NCI-H146 treated with DMSO at 0.1 percent for 48 hours (cell line): ENCODE data around the gene LLCFC1.

Experiments used
- DNase-seq: peaks from one replicate; lab custom pipeline; 2025; ENCODE audit not compliant: unreplicated experiment; lab: John Stamatoyannopoulos, UW

Gene LLCFC1

DNA sequence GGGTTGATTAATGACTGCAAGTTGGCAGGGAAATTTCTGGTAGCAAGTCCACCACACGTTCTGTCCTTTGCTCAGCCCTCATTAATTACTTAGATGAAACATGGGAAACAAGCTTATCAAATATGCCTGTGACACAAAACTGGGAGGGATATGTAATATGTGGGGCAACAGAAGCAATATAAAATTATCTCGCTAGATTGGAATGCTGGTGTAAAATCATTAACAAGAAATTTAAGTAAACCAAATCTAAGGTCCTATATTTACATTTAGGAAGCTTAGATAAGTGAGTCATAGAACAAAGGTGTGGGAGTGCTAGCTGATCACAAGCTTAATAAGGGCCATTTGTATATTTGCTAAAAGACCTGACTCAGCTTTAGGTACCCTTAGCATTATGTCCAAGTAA, 29.3 kb upstream of the LLCFC1 start:
- no peak for DNase-seq

DNA sequence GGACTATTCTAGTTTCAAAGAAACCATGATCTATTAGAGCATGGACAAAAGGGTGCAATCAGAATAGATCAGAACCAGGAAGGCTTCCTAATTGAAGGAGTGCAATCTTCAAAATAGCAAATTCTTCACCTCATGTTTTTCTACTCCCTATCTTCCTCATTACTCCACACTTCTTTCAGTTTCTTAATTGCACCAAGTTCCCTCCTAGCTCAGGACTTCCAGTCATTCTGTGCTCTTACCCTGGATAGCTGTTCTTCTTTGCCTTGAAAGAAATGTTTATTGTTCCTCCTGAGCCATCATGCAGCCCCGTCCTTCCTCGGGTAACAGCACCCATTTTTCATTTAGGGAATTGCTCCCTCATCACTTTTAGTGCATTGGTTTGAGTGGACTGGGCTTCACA, 28.8 kb upstream of the LLCFC1 start:
- DNase-seq: no peak

DNA sequence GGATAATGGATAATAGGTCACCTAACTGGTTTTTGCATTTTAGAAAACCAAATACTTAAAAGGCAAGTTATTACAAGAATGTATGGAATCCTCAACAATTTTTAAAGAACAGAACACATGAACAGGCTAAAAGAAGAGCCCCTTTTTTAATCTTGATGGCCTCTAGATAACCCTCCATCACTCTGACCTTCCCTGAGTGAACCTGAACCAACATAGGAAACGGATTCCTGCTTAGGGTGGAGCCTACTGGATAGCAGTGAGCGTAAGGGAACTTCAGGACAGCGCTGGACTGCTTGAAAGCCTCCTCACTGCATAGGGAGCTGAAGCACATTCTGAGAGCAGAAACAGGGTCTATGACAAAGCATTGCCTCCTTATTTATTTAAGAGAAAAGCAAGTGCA, 26.2 kb upstream of the LLCFC1 start:
- no peak for DNase-seq

DNA sequence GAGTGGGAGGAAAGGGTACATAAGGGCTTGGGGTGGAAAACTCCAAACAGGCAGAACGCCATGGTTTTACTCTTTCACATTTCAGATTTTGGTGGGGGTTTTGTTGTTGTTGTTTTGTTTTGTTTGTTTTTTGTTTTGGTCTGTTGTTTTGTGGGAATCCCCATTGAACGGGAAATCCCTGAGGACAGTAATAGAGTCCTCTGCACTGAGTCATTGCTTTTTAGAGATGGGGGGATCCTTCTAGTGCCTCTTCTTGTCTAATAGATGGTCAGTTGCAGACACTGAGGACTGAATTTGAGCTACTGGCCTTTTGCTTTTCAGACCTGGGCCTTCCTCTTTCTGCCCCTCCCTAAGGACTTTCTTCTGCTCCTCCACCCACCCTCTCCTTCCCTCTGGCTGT, 25.7 kb upstream of the LLCFC1 start:
- DNase-seq: no peak

DNA sequence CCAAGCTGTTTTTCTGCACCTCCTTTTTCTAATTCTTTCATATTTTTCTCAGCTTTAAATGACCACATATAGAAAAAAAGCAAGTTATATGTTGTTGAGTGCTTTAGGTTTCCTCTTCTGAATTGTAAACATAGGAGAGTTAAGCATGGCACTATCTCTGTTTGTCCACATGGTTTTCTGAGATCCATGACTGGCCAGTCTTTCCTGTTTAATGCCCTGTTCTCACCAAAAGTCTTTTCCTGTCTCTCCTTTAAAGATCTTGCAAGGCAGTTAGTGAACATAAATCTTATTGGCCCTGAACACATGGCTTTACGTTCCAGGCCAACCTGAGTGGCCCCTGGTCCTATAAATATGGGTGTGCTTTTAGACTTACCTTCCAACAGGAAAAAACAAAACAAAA, 25.2 kb upstream of the LLCFC1 start:
- no peak for DNase-seq

DNA sequence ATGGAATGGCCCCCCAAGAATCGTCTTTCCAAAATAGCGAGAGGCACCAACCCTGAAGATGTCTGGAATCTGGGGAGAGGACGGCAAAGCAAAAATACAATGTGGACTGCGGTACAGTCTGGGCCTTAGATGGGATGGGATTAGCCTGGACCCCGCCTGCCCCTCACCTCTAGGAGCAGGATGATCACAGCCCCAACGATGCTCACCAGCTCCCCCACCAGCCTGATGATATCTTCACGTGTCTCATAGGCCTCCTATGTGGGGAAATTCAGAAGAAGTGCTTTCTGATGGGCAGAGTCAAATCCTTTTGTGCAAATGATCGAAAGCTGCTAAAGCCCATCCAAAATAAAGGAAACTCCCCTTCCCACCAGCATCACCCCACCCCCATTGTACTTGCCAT, 24.0 kb upstream of the LLCFC1 start:
- DNase-seq: no peak

DNA sequence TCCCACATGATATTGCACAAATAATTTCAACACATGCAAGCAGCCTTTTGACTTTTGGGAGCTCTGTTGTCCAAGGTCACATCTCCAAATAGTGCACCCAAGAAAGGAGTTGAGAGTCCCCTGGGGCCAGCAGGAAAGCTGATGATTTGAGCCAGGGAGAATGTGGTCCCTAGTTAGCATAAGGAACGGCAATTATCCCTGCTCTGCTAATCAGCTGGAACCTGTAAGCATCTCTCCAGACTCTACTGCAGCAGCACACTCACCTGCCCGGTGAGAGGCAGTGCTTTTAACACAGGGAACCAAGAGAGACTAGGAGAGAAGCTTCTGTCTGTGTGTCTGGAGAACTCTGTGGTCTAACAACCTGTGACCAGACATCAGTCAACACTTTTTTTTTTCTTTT, 22.8 kb upstream of the LLCFC1 start:
- DNase-seq: no peak

DNA sequence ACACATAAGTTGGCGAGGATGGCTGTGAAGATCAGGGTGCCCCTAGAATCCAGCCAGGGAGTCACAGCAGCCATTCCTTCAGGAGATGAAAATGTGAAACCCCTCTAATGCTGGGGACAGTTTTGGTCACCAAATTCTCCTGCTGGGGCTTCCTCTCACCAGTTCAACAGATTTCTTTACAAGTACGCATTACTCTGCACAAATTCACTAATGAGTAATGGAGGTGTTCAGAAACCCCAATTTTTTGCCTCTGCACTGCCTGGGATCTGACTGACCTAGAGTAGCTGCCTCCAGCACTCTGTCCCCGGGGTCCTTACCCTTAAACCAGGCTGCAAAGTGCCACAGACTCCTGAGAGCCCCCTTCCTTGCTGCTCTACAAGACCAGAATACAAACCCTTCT, 21.8 kb upstream of the LLCFC1 start:
- DNase-seq: no peak

DNA sequence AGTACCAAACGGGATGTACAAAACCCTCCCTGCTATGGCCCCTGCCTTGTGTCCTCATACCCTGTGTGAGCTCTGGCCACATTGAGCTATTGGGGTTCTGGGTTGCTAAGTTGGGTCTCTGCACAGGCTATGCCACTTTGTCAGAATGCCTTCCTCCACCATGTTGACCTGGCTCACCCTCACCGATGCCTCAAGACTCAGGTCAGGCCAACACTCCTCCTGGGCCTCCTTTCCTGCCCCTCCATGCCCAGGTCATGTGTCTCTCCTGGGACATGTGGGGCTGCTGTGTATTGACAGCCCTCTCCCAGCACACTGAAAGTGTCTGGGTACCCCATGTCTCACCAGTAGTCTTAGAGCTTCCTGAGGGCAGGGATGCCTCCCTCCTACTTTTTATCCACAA, 20.4 kb upstream of the LLCFC1 start:
- DNase-seq: no peak

DNA sequence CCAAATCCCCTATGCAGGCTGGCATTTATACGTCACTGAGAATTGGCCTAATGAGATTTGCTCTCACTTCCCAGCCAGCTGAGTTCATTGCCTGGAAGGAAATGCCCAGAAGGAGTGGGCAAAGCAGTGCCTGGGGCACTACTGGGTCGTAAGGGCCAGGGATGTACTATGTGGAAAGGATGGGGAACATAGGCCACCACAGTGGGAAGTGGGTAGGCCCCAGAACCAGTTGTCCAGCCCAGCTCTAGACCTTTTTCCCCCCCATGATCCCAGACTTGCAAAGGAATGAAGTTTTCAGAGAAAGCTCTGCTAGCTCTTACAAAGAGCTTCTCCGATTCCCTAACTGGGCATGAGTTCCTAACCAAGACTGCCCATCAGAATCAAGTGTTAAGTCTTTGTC, 19.6 kb upstream of the LLCFC1 start:
- DNase-seq: no peak

DNA sequence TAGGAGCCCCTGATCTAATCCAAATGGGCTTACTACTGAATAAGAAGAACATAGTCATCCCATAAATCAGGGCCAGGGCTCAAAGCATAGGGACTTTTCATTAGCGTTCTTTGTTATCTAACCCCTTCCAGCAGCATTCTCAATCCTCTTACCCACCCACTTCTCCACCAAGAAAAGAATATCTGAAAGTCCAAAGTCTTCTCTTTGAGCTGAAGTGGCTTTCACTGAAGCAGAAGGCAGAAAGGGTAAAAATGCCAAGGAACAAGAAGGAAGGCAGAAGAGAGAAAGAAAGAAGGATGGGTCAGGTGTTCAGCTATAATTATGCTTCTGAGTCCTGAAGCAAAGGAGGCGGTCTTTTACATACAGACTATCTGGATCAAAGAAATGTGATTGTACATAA, 15.9 kb upstream of the LLCFC1 start:
- no peak for DNase-seq

DNA sequence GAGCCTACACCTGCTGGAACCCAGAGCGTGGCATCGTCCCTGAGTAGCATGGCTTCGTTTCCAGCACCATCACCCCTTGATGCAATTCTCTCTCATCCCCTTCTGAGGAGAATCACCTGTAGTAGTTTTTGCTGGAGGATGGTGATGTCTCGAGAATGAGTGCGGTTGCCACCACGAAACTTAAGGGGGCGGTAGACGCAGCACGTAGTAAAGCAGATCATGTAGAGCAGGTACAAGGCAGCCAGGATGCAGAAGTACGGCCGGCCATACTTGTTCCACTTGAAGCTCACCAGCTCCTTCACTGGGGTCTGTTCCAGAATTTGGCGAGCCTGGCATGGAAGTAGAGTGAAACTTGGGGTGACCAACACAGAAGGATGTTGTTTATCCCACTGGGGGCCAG, 13.9 kb upstream of the LLCFC1 start:
- no peak for DNase-seq

DNA sequence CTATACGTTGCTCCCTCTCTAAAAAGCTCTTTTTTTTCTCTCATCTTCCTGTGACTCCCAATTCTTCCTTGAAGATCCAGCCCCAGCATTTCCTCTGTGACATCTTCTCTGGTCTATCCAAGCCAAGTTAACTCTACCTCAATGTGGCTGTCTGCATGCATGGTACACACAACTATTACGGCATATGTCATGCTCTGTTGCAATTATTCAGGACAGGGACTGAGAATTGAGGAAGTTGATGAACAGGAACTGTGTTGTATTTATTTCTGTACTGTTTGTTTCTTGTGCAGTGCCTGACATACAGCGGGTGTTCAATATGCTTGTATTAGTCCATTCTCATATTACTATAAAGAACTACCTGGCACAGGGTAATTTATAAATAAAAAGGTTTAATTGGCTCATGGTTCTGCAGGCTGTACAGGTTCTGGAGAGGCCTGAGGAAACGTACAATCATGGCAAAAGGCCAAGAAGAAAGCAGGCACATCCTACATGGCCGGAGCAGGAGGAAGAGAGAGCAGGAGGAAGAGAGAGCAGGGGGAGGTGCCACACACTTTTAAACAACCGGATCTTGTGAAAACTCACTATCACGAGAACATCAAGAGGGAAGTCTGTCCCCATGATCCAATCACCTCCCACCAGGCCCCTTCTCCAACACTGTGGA, 12.1 kb upstream of the LLCFC1 start:
- DNase-seq: no peak

DNA sequence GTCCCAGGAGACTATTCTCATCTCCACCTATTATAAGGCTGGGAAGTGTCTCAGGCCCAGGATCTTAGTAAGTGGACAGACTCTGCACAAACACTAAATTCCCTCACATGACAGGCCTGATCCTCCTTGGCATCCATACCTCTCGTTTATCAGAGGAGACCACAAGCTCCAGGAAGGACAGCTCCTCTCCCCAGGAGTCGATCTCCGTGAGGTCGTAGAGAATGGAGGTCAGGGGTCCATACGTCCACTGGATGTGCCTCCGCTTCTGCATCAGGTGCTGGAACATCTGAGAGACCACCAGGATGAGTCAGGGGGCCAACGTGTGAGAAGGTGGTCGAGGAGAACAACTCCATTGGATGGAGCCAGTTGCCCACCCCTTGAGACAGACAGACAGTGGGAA, 11.3 kb upstream of the LLCFC1 start:
- no peak for DNase-seq

DNA sequence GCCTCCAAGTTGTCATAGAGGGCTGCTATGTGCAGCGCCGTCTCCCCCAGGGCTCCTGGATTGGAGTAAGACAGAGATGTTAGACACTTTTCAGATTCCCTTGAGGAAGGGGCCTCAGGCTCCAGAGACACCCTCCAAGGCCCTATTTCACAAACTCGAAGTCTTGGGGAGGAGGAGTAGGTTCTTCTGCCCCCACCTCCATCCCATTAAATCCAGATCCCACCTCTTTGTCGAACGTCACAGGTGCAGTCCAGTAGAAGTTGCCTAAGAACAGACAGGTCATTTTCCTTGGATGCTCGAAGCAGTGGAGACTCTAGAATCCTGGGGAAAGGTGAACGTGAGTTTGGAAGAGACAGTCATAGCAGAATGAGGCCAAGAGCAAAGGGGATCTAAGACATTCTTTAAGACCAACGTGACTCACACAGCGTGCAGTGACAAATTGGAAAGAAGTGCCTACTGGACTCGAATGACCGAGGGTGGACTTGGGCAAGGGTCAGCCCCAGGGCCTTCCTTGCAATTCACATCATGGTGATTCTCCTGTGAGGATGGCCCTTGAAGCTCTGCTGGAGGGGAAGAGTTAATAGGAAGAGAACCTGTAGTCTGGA, 9.1 kb upstream of the LLCFC1 start:
- no peak for DNase-seq

DNA sequence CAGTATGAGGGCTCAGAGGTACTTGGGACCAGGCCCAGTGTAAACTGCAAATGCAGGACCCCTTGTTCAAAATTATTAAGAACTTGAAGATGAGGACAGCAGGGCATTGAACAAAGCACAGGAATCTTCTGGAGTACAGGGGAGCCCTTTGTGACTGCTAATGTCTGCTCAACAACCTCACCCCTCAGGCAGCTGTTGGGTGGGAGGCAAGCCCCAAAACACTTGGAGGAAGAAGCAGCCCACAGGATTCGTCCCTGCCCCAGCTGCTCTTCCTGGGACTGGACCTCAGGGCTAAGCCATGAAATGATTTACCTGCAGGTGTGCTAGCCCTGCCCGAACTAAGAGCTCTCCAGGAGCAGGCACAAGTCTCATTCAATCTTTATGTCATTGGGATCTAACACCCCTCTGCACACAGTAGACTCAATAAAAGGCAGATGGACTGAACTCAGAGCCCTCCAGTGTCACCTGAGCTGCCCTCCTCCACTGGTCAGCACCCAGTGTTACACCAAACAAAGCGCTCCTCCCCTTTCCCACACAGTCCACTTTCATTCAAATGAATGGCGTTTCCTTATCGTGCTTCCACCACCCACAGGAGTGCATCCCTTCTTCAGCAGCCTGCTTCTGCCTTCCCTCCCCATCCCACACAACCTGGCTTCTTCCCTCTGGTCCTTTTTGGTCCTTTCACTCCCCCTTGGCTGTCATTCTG, 6.7 kb upstream of the LLCFC1 start:
- no peak for DNase-seq

DNA sequence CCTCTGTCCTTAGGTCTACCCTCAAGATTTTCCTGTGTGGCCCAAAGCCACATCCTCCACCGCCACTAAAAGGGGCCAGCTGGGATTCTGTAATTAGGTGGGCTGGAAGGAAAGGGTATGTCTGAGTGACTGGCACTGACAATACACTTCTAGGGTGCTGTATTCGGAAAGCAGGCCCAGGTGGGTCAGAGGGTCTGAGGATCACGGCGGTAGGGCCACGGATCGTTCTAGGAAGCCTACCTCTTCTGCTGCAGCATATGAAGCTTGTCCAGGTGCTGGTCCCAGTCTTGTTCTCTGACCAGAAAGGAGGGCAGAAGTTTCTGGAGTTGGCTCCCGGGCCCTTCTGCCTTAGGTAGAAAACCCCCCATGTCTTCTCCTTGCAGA, 6.2 kb upstream of the LLCFC1 start:
- DNase-seq: no peak

DNA sequence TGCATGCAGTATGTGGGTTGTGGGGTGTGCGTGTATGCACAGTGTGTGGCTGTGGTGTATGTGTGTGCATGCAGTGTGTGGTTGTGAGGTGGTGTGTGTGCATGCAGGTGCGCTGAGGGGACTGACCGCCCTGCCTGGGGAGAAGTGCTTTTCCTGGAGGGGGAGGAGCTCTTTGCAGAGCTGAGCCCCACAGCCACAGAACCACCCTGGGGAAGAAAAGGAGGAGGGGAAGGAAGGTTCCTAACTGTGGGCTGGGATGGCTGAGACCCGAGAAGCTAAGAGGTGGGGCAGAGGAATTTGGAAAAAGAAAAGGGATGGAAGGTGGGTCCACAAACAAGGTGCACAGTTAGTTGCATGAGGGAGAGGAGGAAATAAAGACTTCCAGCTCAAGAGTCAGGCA, 5.7 kb upstream of the LLCFC1 start, which contains the start of gene TRPV5:
TSS of gene TRPV5 (minus strand) at position 123 of the 400 bp plus-strand sequence. CDS start 287 bp downstream, outside the sequence.
- no peak for DNase-seq

DNA sequence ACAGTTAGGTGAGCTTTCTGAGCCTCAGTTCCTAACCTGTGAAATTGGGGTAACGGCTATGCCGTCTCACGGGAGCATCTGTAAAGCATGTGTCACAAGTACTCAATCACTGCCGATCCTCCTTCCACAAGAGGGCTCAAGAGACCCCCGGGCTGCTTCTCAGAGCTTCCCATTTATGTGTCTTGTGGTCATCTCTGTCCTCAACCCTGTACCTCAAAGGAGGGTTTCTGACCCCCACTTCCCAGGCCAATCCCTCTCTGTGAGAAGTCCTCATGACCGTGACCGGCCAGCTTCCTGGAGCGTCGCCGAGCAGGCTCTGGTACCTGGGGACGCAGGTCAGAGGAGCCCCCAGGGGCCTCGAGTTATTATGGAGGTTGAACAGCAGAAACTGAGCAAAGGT, 5.2 kb upstream of the LLCFC1 start:
- DNase-seq: no peak

DNA sequence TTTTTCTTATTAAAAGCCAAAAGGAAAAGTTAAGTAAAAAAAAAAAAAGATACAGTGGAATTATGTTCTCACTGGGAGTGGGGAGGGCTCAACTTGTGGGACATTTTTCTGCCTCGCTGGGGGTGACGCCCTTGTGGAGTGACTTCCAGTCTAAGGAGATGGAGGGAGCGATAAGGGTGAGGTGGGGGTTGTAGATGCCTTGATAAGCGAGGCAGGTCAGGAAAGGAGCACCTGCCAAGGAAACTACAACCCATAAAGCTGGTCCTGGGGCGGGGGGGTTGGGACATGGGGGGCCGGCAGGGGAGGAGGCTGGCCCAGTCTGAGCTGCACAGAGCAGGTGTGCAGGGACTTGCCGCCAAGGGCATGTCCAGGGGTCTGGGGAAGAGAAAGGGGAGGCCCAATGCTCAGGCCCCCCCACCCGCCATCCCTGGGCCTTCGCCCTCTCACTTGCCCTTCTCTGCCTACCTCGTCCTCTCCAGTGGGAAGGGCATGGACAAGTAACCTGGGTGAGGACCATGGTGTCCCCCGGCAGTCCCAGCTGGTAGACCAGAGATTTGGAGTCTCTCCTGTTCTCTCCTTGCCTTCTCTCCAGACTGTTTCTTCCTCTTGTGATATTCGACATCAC, 3.2 kb upstream of the LLCFC1 start:
- no peak for DNase-seq

DNA sequence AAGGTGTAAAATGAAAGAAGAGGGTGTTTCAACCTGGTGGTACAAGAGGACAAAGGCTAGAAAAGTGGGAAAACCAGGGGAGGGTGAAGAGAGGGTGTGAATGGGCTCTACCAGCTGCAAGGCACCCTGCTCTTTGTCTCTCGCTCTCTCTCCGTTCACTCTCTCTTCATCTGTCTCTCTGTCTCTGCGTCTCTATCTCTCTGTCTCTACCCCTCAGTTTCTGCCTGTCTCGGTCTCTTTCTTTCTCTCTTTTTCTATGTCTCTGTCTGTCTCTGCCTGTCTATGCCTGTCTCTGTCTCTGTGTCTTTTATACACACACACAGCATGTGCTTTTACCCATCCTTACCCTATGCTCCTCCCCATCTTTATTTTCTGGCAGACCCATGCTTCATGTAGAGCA, 673 bp upstream of the LLCFC1 start:
- no peak for DNase-seq

DNA sequence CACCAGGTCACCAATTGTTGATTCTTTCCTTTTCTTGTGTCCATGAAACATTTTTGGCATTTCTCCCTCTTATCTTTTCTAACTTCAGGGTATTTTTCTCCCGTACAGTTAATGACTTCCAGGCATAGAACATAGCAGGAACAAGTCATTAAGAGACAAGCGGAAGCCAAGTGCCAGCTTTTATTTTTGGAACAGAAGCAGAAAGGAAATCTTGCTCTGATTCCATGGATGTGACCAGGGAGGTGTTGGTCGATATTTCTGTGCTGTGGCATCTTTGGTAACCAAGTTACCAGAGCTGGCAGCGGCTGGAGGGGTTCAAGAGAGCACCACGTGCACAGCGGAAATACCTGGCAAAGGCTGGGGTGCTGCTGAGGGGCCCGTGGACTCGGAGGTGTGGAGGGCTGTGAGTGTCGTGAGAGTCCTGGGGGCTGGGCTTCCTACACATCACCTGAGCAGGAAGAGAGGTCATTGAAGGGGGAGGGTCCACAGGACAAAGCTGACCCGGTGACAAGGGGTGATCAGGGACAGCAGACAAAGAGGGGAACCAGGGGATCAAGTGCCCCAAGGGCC, 1.8 kb downstream of the LLCFC1 start:
- DNase-seq: no peak
